ENCODE measurements around the gene IRF2BP2. TPM values are rescaled to one million over a fixed set of nuclear protein-coding genes. Genes with fewer than 3 reads are reported as not detected.

IRF2BP2 gene
- total and polyA plus RNA-seq, 2 of the 13 experiments (the other 11 are each of a cell fraction or from before 2014, with no cell fraction given): 140 to 147 TPM

GRCh38 chr1:234603221-234604204 is 6.5 kb downstream of the IRF2BP2 start (continued):
- TF ChIP-seq HIVEP1 (CRISPR knock-in tag; IDR thresholded peaks at IDR 0.05) (no peak), ZBTB39 (CRISPR knock-in tag; IDR thresholded peaks at IDR 0.05) (no peak), ZMYM2 (CRISPR knock-in tag; IDR thresholded peaks at IDR 0.05) (no peak), ELF1 (CRISPR knock-in tag; IDR thresholded peaks at IDR 0.05) (no peak), SNRNP70 (IDR thresholded peaks at IDR 0.05; ENCODE audit: low read depth, low read length) (no peak), ZBTB25 (CRISPR knock-in tag; IDR thresholded peaks at IDR 0.05) (no peak), TCF7 (IDR thresholded peaks at IDR 0.05; ENCODE audit: low read depth) (peak; percentile 58), PATZ1 (CRISPR knock-in tag; IDR thresholded peaks at IDR 0.05) (peak; percentile 37; the same call in 1 of the 2 replicates), PHB2 (IDR thresholded peaks at IDR 0.05; ENCODE audit: partially characterized antibody) (no peak), ZNF83 (CRISPR knock-in tag; IDR thresholded peaks at IDR 0.05; ENCODE audit: borderline replicate concordance) (no peak), ELF3 (CRISPR knock-in tag; IDR thresholded peaks at IDR 0.05) (no peak), ZFYVE20 (CRISPR knock-in tag; IDR thresholded peaks at IDR 0.05; ENCODE audit: borderline replicate concordance, low read depth) (no peak), PCBP2 (optimal IDR thresholded peaks at IDR 0.05; ENCODE audit: low read depth, low read length, poor library complexity, severe bottlenecking) (no peak), CBFB (CRISPR knock-in tag; IDR thresholded peaks at IDR 0.05) (no peak), ZNF350 (CRISPR knock-in tag; IDR thresholded peaks at IDR 0.05; ENCODE audit: borderline replicate concordance, low read depth) (no peak), POLR2A (IDR thresholded peaks at IDR 0.05; ENCODE audit: insufficient read depth in 1 of 2, low read depth in 2 of 2, low read length in 2 of 2) (peak in 1 of 2 experiments; percentile 67; a peak in 2 of 4 replicates), MEF2D (CRISPR knock-in tag; IDR thresholded peaks at IDR 0.05) (no peak), PBX3 (CRISPR knock-in tag; IDR thresholded peaks at IDR 0.05; ENCODE audit: borderline replicate concordance) (no peak), ZNF20 (CRISPR knock-in tag; IDR thresholded peaks at IDR 0.05) (no peak), BORCS8-MEF2B (CRISPR knock-in tag; IDR thresholded peaks at IDR 0.05) (no peak), CC2D1A (CRISPR knock-in tag; IDR thresholded peaks at IDR 0.05) (no peak)

Data from HepG2 (cell line).